H54 (cell line): Measurements from ENCODE around the gene PWP2.
"Not testable (repeated sequence)": the region's sequence is repeated elsewhere in the genome, so short reads cannot be mapped to it uniquely, and the experiment has no call there.

ENCODE experiments used
- DNase-seq: peaks from one replicate; pipeline ENCODE4 v3.0.0; 2011; ENCODE audit warnings: low spot score, mixed read lengths; ENCODE audit not compliant: insufficient read length
- FAIRE-seq: peaks from 3 replicates; lab custom pipeline; 2011; peaks lifted over from hg19 to GRCh38; lab: Jason Lieb, UNC

Gene PWP2

DNA sequence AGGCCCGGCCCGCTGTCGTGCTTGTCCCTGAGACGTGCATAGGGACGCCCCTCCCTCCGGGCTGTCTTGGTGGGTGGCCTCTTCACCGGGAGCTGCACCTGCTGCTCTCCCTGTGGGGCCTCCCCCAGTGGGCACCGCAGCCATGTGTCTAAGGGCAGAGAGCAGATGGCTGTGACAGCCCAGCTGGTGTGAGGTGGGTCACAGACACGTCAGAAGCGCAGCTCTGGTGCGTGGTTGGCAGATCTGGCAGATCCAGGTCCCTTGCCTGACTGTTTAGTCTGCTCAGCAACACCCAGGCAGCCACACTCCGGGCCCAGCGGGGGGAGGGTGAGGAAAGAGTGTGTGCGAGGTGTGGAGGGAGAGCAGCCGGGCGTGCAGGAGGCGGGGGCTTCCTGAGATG, 36.2 kb downstream of the PWP2 start:
- FAIRE-seq, result not testable (repeated sequence)

DNA sequence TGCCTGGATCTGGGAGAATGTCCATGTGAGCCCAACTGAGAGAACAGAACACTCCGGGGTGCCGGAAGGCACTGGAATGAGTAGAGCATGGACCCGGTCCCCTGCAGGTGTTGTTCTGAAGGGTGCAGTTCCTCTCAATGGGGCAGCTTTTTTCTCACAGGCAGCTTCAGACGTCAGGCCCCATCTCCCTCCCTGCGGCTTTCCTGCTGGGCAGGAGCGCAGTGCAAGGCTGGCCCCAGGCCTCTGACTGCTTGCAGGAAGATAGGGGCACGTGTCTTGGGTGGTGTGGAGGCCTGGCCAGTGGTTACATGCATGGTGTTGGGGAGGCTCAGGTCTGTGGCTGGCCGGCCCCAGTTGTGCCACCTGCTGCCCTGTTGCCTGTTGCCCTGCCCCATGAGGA, 36.8 kb downstream of the PWP2 start:
- DNase-seq, FAIRE-seq: not testable (repeated sequence)

More for the DNA sequence above, 36.2 kb downstream of the PWP2 start:
- not testable (repeated sequence) for DNase-seq

DNA sequence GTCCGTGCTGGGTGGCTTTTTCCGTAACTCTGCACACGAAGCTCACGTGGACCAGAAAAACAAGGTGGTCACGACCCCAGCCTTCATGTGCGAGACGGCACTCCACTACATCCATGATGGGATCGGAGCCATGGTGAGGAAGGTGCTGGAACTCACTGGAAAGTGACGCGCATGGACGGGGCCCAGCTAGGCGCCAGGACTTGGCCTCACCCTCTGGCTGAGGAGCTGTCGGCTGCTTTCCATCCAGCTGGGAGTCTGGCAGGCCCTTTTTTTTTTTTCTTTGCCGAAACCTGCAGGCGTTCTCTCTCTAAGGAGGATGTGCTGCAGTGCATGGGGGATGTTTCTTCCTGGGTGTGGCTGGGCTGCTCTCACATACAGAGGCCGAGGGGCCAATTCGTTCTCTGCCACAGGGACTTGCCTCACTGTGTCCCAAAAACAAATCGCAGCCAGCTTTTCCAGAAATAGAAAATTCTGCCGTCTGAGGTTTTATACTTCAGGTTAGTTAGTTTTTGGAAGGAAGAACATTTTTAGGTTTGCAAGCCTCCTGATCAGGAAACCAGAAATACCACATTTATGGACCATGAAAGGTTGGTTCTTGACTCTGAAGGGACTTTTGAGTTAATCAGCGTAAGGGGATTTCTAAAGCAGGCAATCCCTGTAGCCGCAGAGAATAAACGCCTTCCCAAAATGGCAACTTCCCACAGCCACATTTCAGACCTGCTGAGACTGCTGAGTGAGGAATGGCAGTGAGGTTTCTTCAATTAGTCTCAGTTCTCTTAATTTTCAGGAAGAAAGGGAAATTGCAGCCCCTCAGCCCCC, 37.8 kb downstream of the PWP2 start:
- FAIRE-seq, DNase-seq: not testable (repeated sequence)

DNA sequence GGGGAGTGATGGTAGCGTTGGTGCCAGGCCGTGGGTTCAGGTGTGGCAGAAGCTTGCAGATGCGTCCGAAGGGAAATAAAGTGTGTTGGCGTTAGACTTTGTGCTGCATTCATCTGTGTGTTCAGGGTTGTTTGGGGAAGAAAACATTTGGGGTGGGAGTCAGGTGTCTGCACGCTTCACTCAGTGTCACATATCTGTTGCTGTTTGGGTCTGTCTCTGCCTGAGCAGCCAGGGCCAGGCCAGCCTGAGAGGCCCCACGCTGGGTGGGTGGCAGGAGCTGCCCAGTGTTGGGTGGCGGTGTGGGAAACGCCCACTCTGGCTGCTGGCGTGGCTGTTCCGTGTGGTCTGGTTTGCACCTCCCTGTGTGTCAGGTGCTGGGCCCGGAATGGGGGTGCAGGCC, 38.4 kb downstream of the PWP2 start:
- not testable (repeated sequence) for DNase-seq

DNA sequence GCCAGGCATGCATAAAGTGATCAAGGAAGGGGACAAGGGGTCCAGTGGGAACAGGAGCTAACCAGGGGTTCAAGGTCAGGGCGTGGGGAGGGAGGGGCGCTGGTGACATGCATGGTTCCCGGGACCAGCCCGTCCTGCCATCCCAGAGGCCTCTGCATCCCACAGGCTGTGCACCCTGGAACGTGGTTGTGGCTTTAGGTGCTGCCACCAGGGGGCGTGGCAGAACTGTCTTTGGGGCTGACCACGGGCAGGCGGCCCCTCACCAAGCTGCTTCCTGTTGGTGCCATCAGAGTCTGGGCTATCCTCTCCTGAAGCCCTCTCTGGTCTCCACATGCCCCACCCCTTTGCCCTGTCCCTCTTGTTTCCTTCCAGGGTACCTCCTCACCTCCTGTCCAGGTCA, 39.9 kb downstream of the PWP2 start:
- not testable (repeated sequence) for FAIRE-seq

More for the DNA sequence above, 38.4 kb downstream of the PWP2 start:
- FAIRE-seq, result not testable (repeated sequence)

DNA sequence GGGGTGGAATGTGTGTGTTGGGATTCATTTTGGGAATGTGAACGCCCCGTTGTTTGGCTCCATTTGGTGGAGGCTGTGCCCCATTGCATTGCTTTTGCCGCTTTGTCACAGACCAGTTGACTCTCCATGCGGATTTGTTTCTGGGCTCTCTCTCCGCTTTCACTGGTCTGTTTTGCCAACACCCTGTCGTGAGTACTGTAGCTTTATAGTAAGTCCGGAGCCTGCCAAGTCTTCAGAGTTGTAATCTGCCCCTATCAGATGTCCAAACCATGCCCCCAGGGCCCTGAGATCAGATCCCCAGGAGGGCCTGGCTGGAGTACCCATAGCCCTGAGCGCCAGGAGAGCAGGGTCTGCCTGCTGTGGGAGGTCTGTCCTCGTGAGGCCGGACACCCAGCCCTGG, 43.1 kb downstream of the PWP2 start:
- DNase-seq, FAIRE-seq: not testable (repeated sequence)

More for the DNA sequence above, 39.9 kb downstream of the PWP2 start:
- not testable (repeated sequence) for DNase-seq

DNA sequence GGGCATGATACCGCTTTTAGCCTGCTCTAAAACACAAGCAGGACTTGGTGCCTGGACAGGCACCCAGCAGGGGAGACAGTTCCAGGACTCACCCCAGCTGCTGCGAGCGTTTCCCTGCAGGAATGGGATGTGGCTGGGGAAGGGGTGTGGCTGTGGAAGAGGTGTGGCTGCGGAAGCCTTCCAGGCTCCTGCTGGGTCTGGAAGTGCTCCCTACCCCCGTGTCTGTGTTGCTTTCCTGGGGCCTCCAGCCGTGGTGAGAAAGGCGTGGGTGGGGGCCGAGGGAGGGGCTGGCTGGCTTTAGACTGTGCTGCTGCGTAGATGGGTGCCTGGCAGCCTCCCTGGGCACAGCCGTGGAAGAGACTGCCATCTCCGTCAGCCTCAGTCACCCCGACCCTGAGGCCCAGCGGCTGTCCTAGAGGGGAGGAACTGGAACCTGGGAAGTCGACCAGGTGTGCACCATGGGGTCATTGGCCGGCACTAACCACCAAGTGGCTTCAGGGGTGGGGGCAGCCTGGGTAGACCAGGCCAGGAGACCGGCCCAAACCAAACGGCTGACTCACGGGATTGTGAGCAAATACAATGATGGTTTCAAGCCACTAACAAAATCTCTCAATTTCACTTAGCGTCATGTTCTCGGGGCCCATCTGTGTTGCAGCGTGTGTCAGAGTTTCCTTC, 46.2 kb downstream of the PWP2 start:
- peak; percentile 33 for FAIRE-seq

DNA sequence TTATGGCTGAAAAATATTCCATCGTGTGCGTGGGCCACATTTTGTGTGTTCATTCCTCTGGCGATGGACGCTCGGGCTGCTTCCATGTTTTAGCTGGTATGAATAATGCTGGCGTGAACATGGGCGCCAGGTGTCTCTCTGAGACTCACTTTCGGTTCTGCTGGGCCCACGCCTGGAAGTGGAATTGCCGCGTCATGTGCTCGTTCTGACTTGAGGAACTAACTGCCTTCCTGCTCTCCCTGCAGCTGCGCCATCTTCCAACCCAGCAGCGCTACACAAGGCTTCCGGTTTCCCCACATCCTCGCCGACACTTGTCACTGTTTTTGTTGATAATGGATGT, 46.7 kb downstream of the PWP2 start:
- DNase-seq, FAIRE-seq: not testable (repeated sequence)

More for the DNA sequence above, 46.2 kb downstream of the PWP2 start:
- DNase-seq, result not testable (repeated sequence)

DNA sequence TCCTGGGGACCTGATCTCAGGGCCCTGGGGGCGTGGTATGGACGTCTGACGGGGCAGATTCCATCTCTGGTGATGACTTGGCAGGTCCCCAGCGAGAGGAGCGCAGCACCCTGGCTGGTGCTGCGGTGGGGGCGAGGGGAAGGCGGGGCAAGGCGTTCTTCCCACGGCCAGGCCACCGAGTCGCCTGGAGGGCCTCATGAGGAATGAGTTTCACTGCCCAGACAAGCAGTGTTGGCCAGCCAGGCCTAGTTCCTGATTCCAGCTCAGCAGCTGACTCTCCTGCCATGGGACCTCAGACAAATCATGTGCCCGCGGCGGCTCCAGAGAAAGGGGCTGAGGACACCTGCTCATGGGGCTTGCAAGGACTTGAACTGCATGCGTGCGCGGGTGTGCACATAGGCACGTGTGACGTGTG, 47.6 kb downstream of the PWP2 start:
- FAIRE-seq, DNase-seq: not testable (repeated sequence)

DNA sequence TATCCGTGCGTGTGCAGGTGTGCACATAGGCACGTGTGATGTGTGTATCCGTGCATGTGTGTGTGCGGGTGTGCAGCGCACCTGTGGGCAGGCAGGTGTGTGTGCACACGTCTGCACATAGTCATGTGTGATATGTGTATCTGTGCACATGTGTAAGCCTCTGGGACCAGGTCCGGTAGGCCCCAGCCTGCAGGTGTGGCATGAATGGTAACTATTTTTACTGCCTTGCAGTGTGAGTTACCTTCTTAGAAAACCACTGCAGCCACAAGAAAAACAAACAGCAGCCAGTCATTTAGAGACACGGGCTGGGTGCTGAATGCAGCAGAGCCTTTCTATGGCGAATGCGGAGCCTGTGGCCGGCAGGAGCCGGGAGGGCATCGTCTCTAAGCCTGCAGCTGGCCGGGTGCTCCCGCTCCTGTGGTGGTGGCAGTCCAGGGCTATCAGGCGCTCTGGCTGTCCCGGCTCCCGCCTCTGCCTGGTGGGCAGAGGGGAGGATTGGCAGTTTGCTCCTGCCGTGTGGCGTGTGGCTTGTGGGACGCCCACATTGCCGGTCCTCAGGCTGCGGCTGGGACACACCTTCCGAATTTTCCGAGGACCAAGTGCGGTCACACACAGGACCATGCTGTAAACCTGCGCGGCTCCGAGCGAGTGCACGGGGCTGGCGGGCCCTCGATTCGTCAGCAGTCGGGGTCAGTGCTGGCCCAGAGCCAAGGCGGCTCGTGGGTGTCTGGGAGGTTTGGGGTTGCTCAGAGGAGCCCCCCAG, 48.2 kb downstream of the PWP2 start:
- FAIRE-seq, DNase-seq: not testable (repeated sequence)

DNA sequence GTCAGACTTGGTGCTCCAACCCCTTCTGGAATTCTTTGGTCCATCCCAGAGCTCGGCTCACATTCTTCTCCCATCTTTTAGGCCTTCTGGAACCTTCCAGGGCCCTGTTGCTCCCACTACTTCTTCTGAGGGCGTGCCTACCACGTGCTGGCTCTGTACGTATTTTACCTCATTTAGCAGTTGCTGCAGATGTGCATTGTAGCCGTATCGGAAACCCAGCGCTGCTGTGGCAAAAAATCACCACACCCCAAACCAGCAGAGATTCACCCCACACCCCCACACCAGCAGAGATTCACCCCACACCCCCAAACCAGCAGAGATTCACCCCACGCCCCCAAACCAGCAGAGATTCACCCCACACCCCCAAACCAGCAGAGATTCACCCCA, 48.8 kb downstream of the PWP2 start:
- not testable (repeated sequence) for FAIRE-seq, DNase-seq

DNA sequence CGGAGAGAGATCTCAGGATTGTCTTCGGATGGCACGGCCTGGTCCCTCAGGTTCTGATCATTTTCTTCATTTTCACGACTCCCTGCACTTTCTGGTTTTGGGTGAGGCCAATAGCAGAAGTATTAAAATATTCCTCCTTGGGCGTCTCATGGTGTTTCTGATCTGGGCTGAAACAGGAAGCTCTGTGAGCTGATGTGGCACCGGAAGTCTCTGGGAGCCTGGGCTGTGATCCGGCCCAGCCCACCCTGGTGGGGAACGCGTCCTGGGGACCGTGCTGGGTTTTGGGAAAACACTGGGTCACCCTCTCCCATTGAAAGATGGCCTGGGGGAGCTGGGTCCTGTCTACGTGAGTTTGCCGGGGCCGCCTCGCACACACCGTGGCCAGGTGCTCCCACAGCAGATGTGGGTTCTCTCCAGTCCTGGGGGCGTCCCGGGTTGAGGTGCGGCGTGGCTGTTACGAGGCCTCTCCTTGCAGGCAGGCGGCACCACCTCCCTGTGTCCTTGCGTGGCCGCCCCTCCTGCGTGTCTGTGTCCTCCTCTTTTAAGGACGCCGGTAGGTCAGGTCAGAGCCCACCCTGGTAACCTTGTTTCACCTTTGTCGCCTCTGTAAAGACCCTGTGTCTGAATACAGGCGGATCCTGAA, 50.4 kb downstream of the PWP2 start:
- not testable (repeated sequence) for DNase-seq, FAIRE-seq

DNA sequence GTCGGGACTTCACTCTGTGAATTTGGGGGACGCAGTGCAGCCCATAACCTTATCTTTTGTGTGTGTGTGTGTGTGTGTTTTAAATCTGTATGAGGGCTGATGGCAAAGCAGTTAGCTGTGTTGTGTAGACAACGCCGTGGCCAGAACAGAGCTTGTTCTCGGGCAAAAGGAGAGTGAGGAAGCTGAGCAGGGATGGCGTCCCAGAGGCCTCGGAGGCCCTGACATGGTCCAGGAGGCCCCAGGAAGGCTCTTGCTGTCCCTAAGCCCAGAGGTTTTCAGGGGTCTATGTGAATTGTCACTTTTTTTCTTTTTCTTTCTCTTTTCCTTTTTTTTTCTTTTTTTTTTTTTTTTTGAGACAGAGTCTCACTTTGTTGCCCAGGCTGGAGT, 50.9 kb downstream of the PWP2 start:
- FAIRE-seq, result not testable (repeated sequence)

DNA sequence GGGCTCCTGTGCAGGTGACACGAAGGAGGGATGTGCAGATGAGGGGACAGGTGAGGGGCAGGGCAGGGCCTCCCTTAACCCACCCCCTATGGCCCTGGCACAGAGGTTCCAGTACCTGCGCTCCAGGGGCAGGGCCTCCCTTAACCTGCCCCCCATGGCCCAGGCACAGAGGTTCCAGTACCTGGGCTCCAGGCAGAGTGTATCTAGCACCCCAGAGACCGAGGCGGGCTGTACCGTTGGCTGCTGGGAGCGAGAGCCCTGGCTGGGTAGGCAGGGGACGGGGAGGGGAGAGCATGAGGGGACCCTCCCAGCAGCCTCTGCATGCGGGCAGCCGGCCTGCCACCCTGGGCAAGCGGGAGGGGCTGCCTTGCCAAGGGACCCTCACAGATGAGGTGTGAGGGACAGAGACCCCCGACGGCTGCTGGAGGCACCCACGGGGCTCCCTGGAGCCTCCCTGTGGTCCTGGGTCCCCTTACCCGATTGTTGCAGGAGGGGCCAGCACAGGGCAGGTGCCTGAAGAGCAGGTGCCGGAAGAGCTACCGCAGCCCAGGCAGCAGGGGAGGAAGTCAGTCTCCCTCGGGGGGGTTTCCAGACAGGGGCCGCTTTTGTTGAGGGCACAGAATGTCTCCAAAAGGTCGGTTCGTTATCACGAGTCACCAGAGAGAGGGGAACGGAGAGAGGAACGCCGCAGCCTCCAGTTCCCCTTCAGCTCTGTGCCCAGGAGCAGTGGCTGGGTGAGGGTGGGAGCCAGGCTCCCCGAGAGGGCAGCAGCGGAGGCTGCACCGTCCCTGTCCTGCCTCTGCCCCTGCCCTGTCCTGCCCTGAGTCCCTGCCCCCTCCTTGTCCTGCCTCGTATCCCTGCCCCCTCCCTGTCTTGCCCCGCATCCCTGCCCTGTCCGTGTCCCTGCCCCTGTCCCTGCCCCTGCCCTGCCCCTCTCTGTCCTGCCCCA, 52.4 kb downstream of the PWP2 start:
- not testable (repeated sequence) for FAIRE-seq, DNase-seq

More for the DNA sequence above, 50.9 kb downstream of the PWP2 start:
- not testable (repeated sequence) for DNase-seq

DNA sequence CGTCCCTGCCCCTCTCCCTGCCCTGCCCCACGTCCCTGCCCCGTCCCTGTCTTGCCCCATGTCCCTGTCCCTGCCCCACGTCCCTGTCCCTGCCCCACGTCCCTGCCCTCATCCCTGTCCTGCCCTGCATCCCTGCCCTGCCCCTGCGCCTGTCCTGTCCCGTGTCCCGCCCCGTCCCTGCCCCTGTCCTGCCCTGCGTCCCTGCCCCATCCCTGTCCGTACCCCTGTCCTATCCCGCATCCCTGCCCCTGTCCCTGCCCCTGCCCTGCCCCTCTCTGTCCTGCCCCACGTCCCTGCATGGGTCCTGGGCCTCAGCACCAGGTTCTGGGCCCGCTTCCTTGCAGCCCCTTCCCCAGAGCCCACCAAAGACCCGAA, 53.1 kb downstream of the PWP2 start:
- not testable (repeated sequence) for FAIRE-seq

DNA sequence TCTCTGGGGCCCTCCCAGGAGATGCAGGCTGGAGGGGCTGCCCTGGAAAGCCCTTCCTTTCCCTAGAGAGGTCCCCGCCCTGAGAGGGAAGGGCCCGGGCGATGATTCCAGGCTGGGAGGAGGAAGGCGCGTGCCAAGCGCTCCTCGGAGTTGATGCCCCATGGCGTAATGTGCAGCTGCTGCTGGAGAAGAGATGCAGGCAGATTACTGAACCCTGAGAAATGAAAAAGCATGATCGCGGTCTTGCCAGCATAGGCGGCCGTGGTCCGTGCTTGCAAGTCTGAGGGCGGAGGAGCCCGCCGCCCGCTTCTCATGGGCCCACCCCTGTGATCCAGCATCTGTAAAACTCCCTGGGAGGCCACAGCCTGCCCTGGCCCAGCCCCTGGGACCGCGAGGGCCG, 53.6 kb downstream of the PWP2 start:
- DNase-seq, result not testable (repeated sequence)

More for the DNA sequence above, 53.1 kb downstream of the PWP2 start:
- DNase-seq, result not testable (repeated sequence)

DNA sequence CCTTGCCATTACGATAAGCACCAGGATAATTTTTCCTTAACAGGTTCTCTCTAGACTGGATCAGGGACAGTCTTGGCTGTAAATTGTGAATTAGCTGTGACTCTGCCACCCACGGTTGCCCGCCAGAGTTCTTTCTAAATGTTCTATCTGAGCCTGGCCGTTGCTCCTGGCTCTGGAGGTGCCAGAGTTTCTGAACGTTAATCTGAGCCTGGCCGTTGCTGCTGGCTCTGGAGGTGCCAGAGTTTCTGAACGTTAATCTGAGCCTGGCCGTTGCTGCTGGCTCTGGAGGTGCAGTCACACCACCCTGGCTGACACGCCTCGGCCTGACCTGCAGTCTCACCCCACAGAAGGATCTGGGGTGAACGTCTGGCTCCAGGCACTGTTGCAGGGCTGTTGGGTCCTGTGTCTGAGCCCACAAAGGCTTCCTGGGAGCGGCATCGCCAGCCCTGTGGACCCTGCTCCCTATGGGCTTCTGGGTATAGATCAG, 56.0 kb downstream of the PWP2 start:
- FAIRE-seq, DNase-seq: not testable (repeated sequence)

More for the DNA sequence above, 53.6 kb downstream of the PWP2 start:
- FAIRE-seq, result not testable (repeated sequence)

DNA sequence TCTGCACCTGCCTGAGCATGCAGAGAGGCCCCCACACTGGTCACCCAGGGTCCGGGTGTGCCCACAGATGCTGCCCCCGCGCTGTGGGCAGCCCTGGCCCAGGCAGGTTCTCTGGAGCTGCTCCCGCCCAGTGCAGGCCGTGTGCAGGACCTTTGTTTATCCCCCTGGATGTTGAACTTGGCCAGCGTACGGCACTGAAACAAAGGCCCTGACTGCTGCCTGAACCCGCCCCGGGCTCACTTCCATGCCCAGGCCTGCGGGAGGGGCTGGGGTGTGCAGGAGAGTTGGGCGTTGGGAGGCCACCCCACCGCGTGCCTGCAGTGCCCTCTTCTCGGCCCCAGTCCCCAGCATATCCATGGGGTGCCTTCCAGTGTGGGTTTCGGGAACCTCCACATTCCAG, 58.7 kb downstream of the PWP2 start:
- DNase-seq, FAIRE-seq: not testable (repeated sequence)
